ENCODE measurements around the gene TTLL11.

DNA sequence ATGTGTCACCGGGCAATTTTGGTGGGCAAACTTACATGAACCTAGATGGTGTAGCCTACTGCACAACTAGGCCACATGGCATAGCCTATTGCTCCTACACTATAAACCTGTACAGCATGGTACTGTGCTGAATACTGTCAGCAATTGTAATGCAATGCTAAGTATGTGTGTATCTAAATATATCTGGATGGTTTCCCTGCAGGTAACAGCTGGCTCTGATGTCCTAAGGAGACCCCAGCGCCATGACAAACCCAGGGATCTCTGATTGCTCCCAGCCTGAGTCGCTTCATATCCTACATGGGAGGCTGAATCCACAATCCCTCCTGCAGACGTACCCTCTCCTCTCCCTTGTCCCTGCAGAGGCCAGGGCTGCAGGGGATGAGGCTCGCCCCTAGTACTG lies 26.6 kb upstream of the TTLL11 start:
- TF ChIP-seq, protein P1, sequence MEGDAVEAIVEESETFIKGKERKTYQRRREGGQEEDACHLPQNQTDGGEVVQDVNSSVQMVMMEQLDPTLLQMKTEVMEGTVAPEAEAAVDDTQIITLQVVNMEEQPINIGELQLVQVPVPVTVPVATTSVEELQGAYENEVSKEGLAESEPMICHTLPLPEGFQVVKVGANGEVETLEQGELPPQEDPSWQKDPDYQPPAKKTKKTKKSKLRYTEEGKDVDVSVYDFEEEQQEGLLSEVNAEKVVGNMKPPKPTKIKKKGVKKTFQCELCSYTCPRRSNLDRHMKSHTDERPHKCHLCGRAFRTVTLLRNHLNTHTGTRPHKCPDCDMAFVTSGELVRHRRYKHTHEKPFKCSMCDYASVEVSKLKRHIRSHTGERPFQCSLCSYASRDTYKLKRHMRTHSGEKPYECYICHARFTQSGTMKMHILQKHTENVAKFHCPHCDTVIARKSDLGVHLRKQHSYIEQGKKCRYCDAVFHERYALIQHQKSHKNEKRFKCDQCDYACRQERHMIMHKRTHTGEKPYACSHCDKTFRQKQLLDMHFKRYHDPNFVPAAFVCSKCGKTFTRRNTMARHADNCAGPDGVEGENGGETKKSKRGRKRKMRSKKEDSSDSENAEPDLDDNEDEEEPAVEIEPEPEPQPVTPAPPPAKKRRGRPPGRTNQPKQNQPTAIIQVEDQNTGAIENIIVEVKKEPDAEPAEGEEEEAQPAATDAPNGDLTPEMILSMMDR (IDR thresholded peaks at IDR 0.05; ENCODE audit: low read depth, low read length) = no peak
- TF ChIP-seq, protein P2, sequence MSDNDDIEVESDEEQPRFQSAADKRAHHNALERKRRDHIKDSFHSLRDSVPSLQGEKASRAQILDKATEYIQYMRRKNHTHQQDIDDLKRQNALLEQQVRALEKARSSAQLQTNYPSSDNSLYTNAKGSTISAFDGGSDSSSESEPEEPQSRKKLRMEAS (IDR thresholded peaks at IDR 0.05; ENCODE audit: low read depth, low read length) = no peak
- no peak for TF ChIP-seq POLR2A (IDR thresholded peaks at IDR 0.05; ENCODE audit: extremely low read depth, insufficient read length)
- TF ChIP-seq MYC (IDR thresholded peaks at IDR 0.05; ENCODE audit: low read depth, low read length) = no peak
